WTC11 (cell line): ENCODE data around the gene ZSWIM9. TPM values are rescaled to one million over a fixed set of nuclear protein-coding genes. Genes with fewer than 3 reads are reported as not detected.

Source experiments
- ATAC-seq: fragments of 200-7000 bp; cut with Tn5 transposase; 2 replicates; pipeline ENCODE4 v1.10.0; 2021; ENCODE audit warnings: mild to moderate bottlenecking, moderate library complexity
- CTCF ChIA-PET: fragments of 300-600 bp; sonication (Branson Sonifier 250); formaldehyde crosslinking; loops from one replicate; lab custom pipeline; 2021; ENCODE audit warnings: antibody characterized with exemption; lab: Charles Lee
- POLR2A ChIA-PET: fragments of 350-600 bp; sonication (Branson Sonifier 250); formaldehyde crosslinking; loops from one replicate; lab custom pipeline; 2021; ENCODE audit warnings: antibody characterized with exemption; lab: Charles Lee
- DNase-seq: peaks from one replicate; pipeline ENCODE4 v3.0.0; 2021; ENCODE audit warnings: low spot score
- H3K27ac Mint-ChIP-seq: 2 replicates; pipeline ENCODE4 v1.8.0; 2021; ENCODE audit warnings: mixed read lengths
- H3K27me3 Mint-ChIP-seq: 2 replicates; pipeline ENCODE4 v1.8.0; 2021; ENCODE audit warnings: low read depth, mild to moderate bottlenecking, moderate library complexity, mixed read lengths
- H3K36me3 Mint-ChIP-seq: 2 replicates; pipeline ENCODE4 v1.8.0; 2021; ENCODE audit warnings: mixed read lengths
- H3K4me1 Mint-ChIP-seq: 2 replicates; pipeline ENCODE4 v1.8.0; 2022; ENCODE audit warnings: mixed read lengths
- H3K4me3 Mint-ChIP-seq: 2 replicates; pipeline ENCODE4 v1.8.0; 2021; ENCODE audit warnings: mild to moderate bottlenecking, moderate library complexity, mixed read lengths
- H3K9me3 Mint-ChIP-seq: 2 replicates; pipeline ENCODE4 v1.8.0; 2021; ENCODE audit warnings: mixed read lengths
- ATF1 ChIP-seq: sonication (generic); formaldehyde crosslinking; IDR thresholded peaks from 2 replicates; pipeline ENCODE4 v1.8.1; 2023; ENCODE audit warnings: mild to moderate bottlenecking, moderate library complexity, missing genetic modification reagents
- E2F4 ChIP-seq: sonication (generic); formaldehyde crosslinking; IDR thresholded peaks from 2 replicates; pipeline ENCODE4 v1.8.1; 2022; ENCODE audit warnings: low read depth, mild to moderate bottlenecking, moderate library complexity, missing genetic modification reagents, borderline replicate concordance
- ELF4 ChIP-seq: sonication (generic); formaldehyde crosslinking; IDR thresholded peaks from 2 replicates; pipeline ENCODE4 v1.8.1; 2022; ENCODE audit warnings: low read depth, mild to moderate bottlenecking, moderate library complexity, missing genetic modification reagents
- EMX1 ChIP-seq: fragments of 250-450 bp; sonication (Bioruptor Pico); IDR thresholded peaks from 2 replicates; pipeline ENCODE4 v1.8.0; 2021; ENCODE audit warnings: mild to moderate bottlenecking
- ESRRA ChIP-seq: sonication (generic); formaldehyde crosslinking; IDR thresholded peaks from 2 replicates; pipeline ENCODE4 v1.8.1; 2022; ENCODE audit warnings: mild to moderate bottlenecking, missing genetic modification reagents, borderline replicate concordance
- JUN ChIP-seq: sonication (generic); formaldehyde crosslinking; IDR thresholded peaks from 2 replicates; pipeline ENCODE4 v1.8.0; 2023; ENCODE audit warnings: mild to moderate bottlenecking, missing genetic modification reagents
- MYBL2 ChIP-seq: sonication (generic); formaldehyde crosslinking; IDR thresholded peaks from 2 replicates; pipeline ENCODE4 v1.8.1; 2023; ENCODE audit warnings: mild to moderate bottlenecking, moderate library complexity, missing genetic modification reagents
- NFYB ChIP-seq: sonication (generic); formaldehyde crosslinking; conservative IDR thresholded peaks from 2 replicates; pipeline ENCODE4 v1.8.0; 2022; ENCODE audit warnings: low read depth, missing genetic modification reagents
- OVOL2 ChIP-seq: fragments of 250-450 bp; sonication (Bioruptor Pico); IDR thresholded peaks from 2 replicates; pipeline ENCODE4 v1.9.0; 2021; ENCODE audit warnings: mild to moderate bottlenecking, borderline replicate concordance
- SMAD3 ChIP-seq: sonication (generic); formaldehyde crosslinking; IDR thresholded peaks from 2 replicates; pipeline ENCODE4 v1.8.0; 2022; ENCODE audit warnings: missing genetic modification reagents, mild to moderate bottlenecking, borderline replicate concordance
- SP1 ChIP-seq: sonication (generic); formaldehyde crosslinking; conservative IDR thresholded peaks from 2 replicates; pipeline ENCODE4 v1.8.1; 2022; ENCODE audit warnings: missing genetic modification reagents
- TCF7 ChIP-seq: sonication (generic); formaldehyde crosslinking; IDR thresholded peaks from 2 replicates; pipeline ENCODE4 v1.8.0; 2022; ENCODE audit warnings: mild to moderate bottlenecking, low read depth, missing genetic modification reagents, moderate library complexity
- TP53 ChIP-seq: sonication (generic); formaldehyde crosslinking; IDR thresholded peaks from 2 replicates; pipeline ENCODE4 v1.8.1; 2023; ENCODE audit warnings: mild to moderate bottlenecking, missing genetic modification reagents
- USF2 ChIP-seq: sonication (generic); formaldehyde crosslinking; IDR thresholded peaks from 2 replicates; pipeline ENCODE4 v1.8.1; 2023; ENCODE audit warnings: mild to moderate bottlenecking, missing genetic modification reagents, moderate library complexity
- ZNF263 ChIP-seq: sonication (generic); formaldehyde crosslinking; IDR thresholded peaks from 2 replicates; pipeline ENCODE4 v1.8.1; 2022; ENCODE audit warnings: low read depth, mild to moderate bottlenecking, moderate library complexity, missing genetic modification reagents
- ZNF317 ChIP-seq: sonication (generic); formaldehyde crosslinking; IDR thresholded peaks from 2 replicates; pipeline ENCODE4 v1.8.1; 2023; ENCODE audit warnings: low read depth, mild to moderate bottlenecking, moderate library complexity, missing genetic modification reagents, borderline replicate concordance
- ZNF425 ChIP-seq: fragments of 250-450 bp; sonication (Bioruptor Pico); conservative IDR thresholded peaks from 2 replicates; pipeline ENCODE4 v1.9.0; 2021; ENCODE audit warnings: mild to moderate bottlenecking
- ZNF532 ChIP-seq: fragments of 250-450 bp; sonication (Bioruptor Pico); IDR thresholded peaks from 2 replicates; pipeline ENCODE4 v1.9.0; 2021; ENCODE audit warnings: mild to moderate bottlenecking, borderline replicate concordance
- total RNA-seq: library from RNA; stranded (reverse); gene quantifications from 3 replicates; pipeline ENCODE4 v1.2.3, GENCODE V29; 2021

Gene ZSWIM9
- total RNA-seq, 1 experiment from 2014 or later: 12.8 TPM

GRCh38 chr19:48190288-48190884 lies 19.9 kb downstream of the ZSWIM9 start (continued):
- TF ChIP-seq NFYB (CRISPR knock-in tag) (peak; percentile 100), ESRRA (CRISPR knock-in tag) (no peak), SP1 (CRISPR knock-in tag) (peak; percentile 37; the same call in 1 of the 2 replicates), TCF7 (CRISPR knock-in tag) (no peak), ZNF317 (no peak), OVOL2 (CRISPR knock-in tag) (no peak), USF2 (CRISPR knock-in tag) (peak; percentile 96), ATF1 (CRISPR knock-in tag) (no peak), EMX1 (no peak), ZNF532 (CRISPR knock-in tag) (no peak), TP53 (no peak), JUN (CRISPR knock-in tag) (no peak), ELF4 (CRISPR knock-in tag) (no peak), MYBL2 (CRISPR knock-in tag) (no peak), ZNF425 (CRISPR knock-in tag) (no peak)

GRCh38 chr19:48190885-48191284 lies 20.4 kb downstream of the ZSWIM9 start:
- no peak for TF ChIP-seq SMAD3
- TF ChIP-seq E2F4 (CRISPR knock-in tag): no peak
- TF ChIP-seq ZNF263 (CRISPR knock-in tag): no peak
- CTCF ChIA-PET: interaction anchor here (0.9 to 2.3 kb wide), 12 partner anchors 11 to 143 kb away, joined by 3 to 57 read pairs (median 9); partner anchors contain the start of genes CARD8, LIG1 and ZSWIM9
- H3K4me1 Mint-ChIP-seq: peaks cover 19% of the 10 kb centered on the region
- H3K4me3 Mint-ChIP-seq: peak overlapping the region; percentile 29; the same call in 1 of the 2 replicates
- no peak for DNase-seq
- H3K9me3 Mint-ChIP-seq: peaks cover 11% of the 10 kb centered on the region
- H3K36me3 Mint-ChIP-seq: peaks cover 21% of the 10 kb centered on the region
- POLR2A ChIA-PET: interaction anchor here (1.4 to 2.0 kb wide), 2 partner anchors 13 to 21 kb away, joined by 6 to 9 read pairs; no protein-coding TSS in a partner anchor
- no peak for ATAC-seq
- peaks cover 10% of the 10 kb centered on the region for H3K27me3 Mint-ChIP-seq
- peak overlapping the region; percentile 60; the same call in 1 of the 2 replicates for H3K27ac Mint-ChIP-seq
